Naive B cell (primary cell): Measurements from ENCODE around the gene OR10T2. TPM values are rescaled to one million over a fixed set of nuclear protein-coding genes. Genes with fewer than 3 reads are reported as not detected.
A peak's percentile ranks its signal among the peaks of the same experiment; 100 is the strongest.
"Not testable (repeated sequence)": the region's sequence is repeated elsewhere in the genome, so short reads cannot be mapped to it uniquely, and the experiment has no call there.

Experiments used
- ATAC-seq, 2 donors: fragments of 150-1000 bp; cut with Tn5 transposase; 2 replicates each; pipeline ENCODE4 v1.10.0; 2021; ENCODE audit warnings: low read depth in 2 of 2, mild to moderate bottlenecking in 2 of 2, moderate library complexity in 2 of 2
- DNase-seq: peaks from one replicate; pipeline ENCODE4 v3.0.0; 2022
- H3K27ac Mint-ChIP-seq, 6 donors: one replicate each; pipeline ENCODE4 v1.8.0; 2020 to 2022; ENCODE audit warnings: mild to moderate bottlenecking in 6 of 6, mixed read lengths in 6 of 6, moderate library complexity in 5 of 6, inconsistent platforms in 2 of 6
- H3K27me3 Mint-ChIP-seq, 3 donors: one replicate each; pipeline ENCODE4 v1.8.0; 2021 to 2022; ENCODE audit warnings: mixed read lengths in 3 of 3, mild to moderate bottlenecking in 1 of 3
- H3K36me3 Mint-ChIP-seq, 2 donors: one replicate each; pipeline ENCODE4 v1.8.0; 2020 to 2022; ENCODE audit warnings: mixed read lengths in 2 of 2, inconsistent platforms in 1 of 2, mild to moderate bottlenecking in 1 of 2
- H3K4me1 Mint-ChIP-seq, 3 donors: one replicate each; pipeline ENCODE4 v1.8.0; 2020 to 2022; ENCODE audit warnings: mixed read lengths in 3 of 3, inconsistent platforms in 1 of 3, mild to moderate bottlenecking in 1 of 3, moderate library complexity in 1 of 3
- H3K4me3 Mint-ChIP-seq, 8 donors: one replicate each; pipeline ENCODE4 v1.8.0; 2020 to 2022; ENCODE audit warnings: mild to moderate bottlenecking in 8 of 8, mixed read lengths in 8 of 8, moderate library complexity in 8 of 8, inconsistent platforms in 2 of 8
- H3K9me3 Mint-ChIP-seq, 7 donors: one replicate each; pipeline ENCODE4 v1.8.0; 2020 to 2022; ENCODE audit warnings: mixed read lengths in 7 of 7, mild to moderate bottlenecking in 5 of 7, inconsistent platforms in 2 of 7, moderate library complexity in 1 of 7
- polyA plus RNA-seq, 6 donors: library from polyadenylated mRNA; unstranded; fragments of 300-500 nt; fragmentation: Illumina TruSeq; gene quantifications; one replicate each; pipeline ENCODE4 v1.2.3, GENCODE V29; 2021; ENCODE audit warnings: low read depth in 6 of 6

The OR10T2 gene
- not detected for polyA plus RNA-seq

- Mint-ChIP-seq H3K27me3 (peaks cover 0 to 5% (median 0%) of the 10 kb centered on the region in 3 donors), H3K36me3 (no peaks in the 10 kb centered on the region), H3K4me1 (peaks cover 13 to 21% (median 16%) of the 10 kb centered on the region in 3 donors), H3K9me3 (peaks cover 0 to 4% (median 2%) of the 10 kb centered on the region in 7 donors), H3K4me3 (no peak within 1 kb of the TSS), H3K27ac (peak within 1 kb of the TSS in 2 of 6 donors; percentile 16 to 52)
- no peak for ATAC-seq
- no peak for DNase-seq
Measured at GRCh38 chr1:158398818-158399514, at the start of gene OR10T2. Gene OR10T2 (minus strand): TSS chr1:158399466. CDS start chr1:158399466, 0 bp downstream.

GRCh38 chr1:158445376-158445775, 46.1 kb upstream of the OR10T2 start:
- H3K36me3 Mint-ChIP-seq: no peaks in the 10 kb centered on the region
- no peaks in the 10 kb centered on the region for H3K4me1 Mint-ChIP-seq
- ATAC-seq: no peak
- peak overlapping the region in 1 of 6 donors; percentile 20 for H3K27ac Mint-ChIP-seq
- no peak for DNase-seq
- no peak overlapping the region for H3K4me3 Mint-ChIP-seq
- H3K27me3 Mint-ChIP-seq: peaks cover 13 to 43% (median 33%) of the 10 kb centered on the region in 3 donors
- H3K9me3 Mint-ChIP-seq: peaks cover 0 to under 1% (median 0%) of the 10 kb centered on the region in 7 donors

GRCh38 chr1:158434741-158435140, 35.5 kb upstream of the OR10T2 start:
- Mint-ChIP-seq H3K27ac (peak overlapping the region in 1 of 6 donors; percentile 17), H3K36me3 (peaks cover 0 to 11% of the 10 kb centered on the region in 2 donors), H3K4me3 (no peak overlapping the region), H3K4me1 (peaks cover 0 to 7% (median 3%) of the 10 kb centered on the region in 3 donors), H3K9me3 (peaks cover 5 to 32% (median 14%) of the 10 kb centered on the region in 7 donors), H3K27me3 (peaks cover 14 to 42% (median 39%) of the 10 kb centered on the region in 3 donors)
- no peak for ATAC-seq
- no peak for DNase-seq

GRCh38 chr1:158430163-158430562, 30.9 kb upstream of the OR10T2 start:
- Mint-ChIP-seq H3K36me3 (peaks cover 0 to 11% of the 10 kb centered on the region in 2 donors), H3K27me3 (peaks cover 22 to 64% (median 27%) of the 10 kb centered on the region in 3 donors), H3K9me3 (peaks cover 8 to 46% (median 25%) of the 10 kb centered on the region in 7 donors)
- ATAC-seq, H3K4me3 Mint-ChIP-seq, DNase-seq, H3K27ac Mint-ChIP-seq, H3K4me1 Mint-ChIP-seq: not testable (repeated sequence)

GRCh38 chr1:158426137-158426536, 26.9 kb upstream of the OR10T2 start, which contains the start of gene OR10K2:
Gene OR10K2 (minus strand): TSS chr1:158426237. CDS start chr1:158420866, 5,371 bp downstream.
- peaks cover 13 to 44% (median 19%) of the 10 kb centered on the region in 3 donors for H3K27me3 Mint-ChIP-seq
- peaks cover 0 to 2% of the 10 kb centered on the region in 2 donors for H3K36me3 Mint-ChIP-seq
- no peak for ATAC-seq
- H3K27ac Mint-ChIP-seq: peak within 1 kb of the TSS in 1 of 6 donors; percentile 7
- H3K4me1 Mint-ChIP-seq: no peaks in the 10 kb centered on the region
- no peak for DNase-seq
- no peak within 1 kb of the TSS for H3K4me3 Mint-ChIP-seq
- peaks cover 2 to 26% (median 13%) of the 10 kb centered on the region in 7 donors for H3K9me3 Mint-ChIP-seq

GRCh38 chr1:158425027-158425426, 25.8 kb upstream of the OR10T2 start:
- Mint-ChIP-seq H3K27me3 (peaks cover 13 to 41% (median 19%) of the 10 kb centered on the region in 3 donors), H3K27ac (peak overlapping the region in 2 of 6 donors; percentile 32 to 54), H3K9me3 (peaks cover 0 to 22% (median 13%) of the 10 kb centered on the region in 7 donors), H3K4me1 (no peaks in the 10 kb centered on the region), H3K36me3 (peaks cover 0 to 5% of the 10 kb centered on the region in 2 donors), H3K4me3 (no peak overlapping the region)
- DNase-seq (no peak), ATAC-seq (no peak)

- ATAC-seq: no peak
- H3K36me3 Mint-ChIP-seq: peaks cover 0 to 5% of the 10 kb centered on the region in 2 donors
- H3K4me3 Mint-ChIP-seq: no peak overlapping the region
- H3K27me3 Mint-ChIP-seq: peaks cover 0 to 19% (median 18%) of the 10 kb centered on the region in 3 donors
- no peak overlapping the region for H3K27ac Mint-ChIP-seq
- DNase-seq: no peak
- H3K9me3 Mint-ChIP-seq: peaks cover 0 to 4% (median 0%) of the 10 kb centered on the region in 7 donors
- no peaks in the 10 kb centered on the region for H3K4me1 Mint-ChIP-seq
Measured at GRCh38 chr1:158422212-158422611, 22.9 kb upstream of the OR10T2 start.

GRCh38 chr1:158417586-158417985, 18.3 kb upstream of the OR10T2 start:
- ATAC-seq (no peak), DNase-seq (no peak)
- no peaks in the 10 kb centered on the region for H3K4me1 Mint-ChIP-seq
- peaks cover 0 to 4% (median 0%) of the 10 kb centered on the region in 7 donors for H3K9me3 Mint-ChIP-seq
- peaks cover 0 to 5% of the 10 kb centered on the region in 2 donors for H3K36me3 Mint-ChIP-seq
- H3K27ac Mint-ChIP-seq: no peak overlapping the region
- peaks cover 4 to 28% (median 22%) of the 10 kb centered on the region in 3 donors for H3K27me3 Mint-ChIP-seq
- no peak overlapping the region for H3K4me3 Mint-ChIP-seq

- Mint-ChIP-seq H3K36me3 (no peaks in the 10 kb centered on the region), H3K4me1 (no peaks in the 10 kb centered on the region), H3K9me3 (peaks cover 0 to under 1% (median 0%) of the 10 kb centered on the region in 7 donors), H3K27ac (no peak overlapping the region), H3K4me3 (no peak overlapping the region), H3K27me3 (peaks cover 4 to 8% (median 5%) of the 10 kb centered on the region in 3 donors)
- ATAC-seq: no peak
- DNase-seq: no peak
Measured at GRCh38 chr1:158414651-158415345, 15.5 kb upstream of the OR10T2 start.

GRCh38 chr1:158407092-158407491, 7.8 kb upstream of the OR10T2 start:
- H3K4me1 Mint-ChIP-seq: no peaks in the 10 kb centered on the region
- H3K27ac Mint-ChIP-seq: no peak overlapping the region
- no peaks in the 10 kb centered on the region for H3K9me3 Mint-ChIP-seq
- no peak overlapping the region for H3K4me3 Mint-ChIP-seq
- no peaks in the 10 kb centered on the region for H3K36me3 Mint-ChIP-seq
- ATAC-seq (no peak), DNase-seq (no peak)
- peaks cover 0 to 5% (median 0%) of the 10 kb centered on the region in 3 donors for H3K27me3 Mint-ChIP-seq

GRCh38 chr1:158400871-158401270, 1.6 kb upstream of the OR10T2 start:
- Mint-ChIP-seq H3K4me3 (no peak overlapping the region), H3K4me1 (peaks cover 1 to 7% (median 4%) of the 10 kb centered on the region in 3 donors), H3K27me3 (peaks cover 0 to 5% (median 0%) of the 10 kb centered on the region in 3 donors), H3K9me3 (no peaks in the 10 kb centered on the region), H3K27ac (no peak overlapping the region), H3K36me3 (no peaks in the 10 kb centered on the region)
- DNase-seq (no peak), ATAC-seq (no peak)

GRCh38 chr1:158396646-158397045, 2.6 kb downstream of the OR10T2 start:
- Mint-ChIP-seq H3K9me3 (peaks cover 0 to 4% (median 2%) of the 10 kb centered on the region in 7 donors), H3K4me1 (peaks cover 15 to 23% (median 21%) of the 10 kb centered on the region in 3 donors), H3K27me3 (no peaks in the 10 kb centered on the region), H3K27ac (peak overlapping the region in 2 of 6 donors; percentile 67 to 96), H3K4me3 (peak overlapping the region in 1 of 8 donors; percentile 73), H3K36me3 (no peaks in the 10 kb centered on the region)
- DNase-seq (no peak), ATAC-seq (no peak)

GRCh38 chr1:158393476-158393875, 5.8 kb downstream of the OR10T2 start:
- Mint-ChIP-seq H3K4me3 (peak overlapping the region in 3 of 8 donors; percentile 39 to 54 (median 53)), H3K4me1 (peaks cover 16 to 30% (median 22%) of the 10 kb centered on the region in 3 donors), H3K9me3 (peaks cover 0 to 4% (median 2%) of the 10 kb centered on the region in 7 donors), H3K27me3 (no peaks in the 10 kb centered on the region), H3K36me3 (no peaks in the 10 kb centered on the region), H3K27ac (peak overlapping the region in 2 of 6 donors; percentile 44 to 96)
- DNase-seq: no peak
- no peak for ATAC-seq
